Spleen (tissue), 11 donors: ENCODE measurements around the gene KLHL30. TPM values are rescaled to one million over a fixed set of nuclear protein-coding genes. Genes with fewer than 3 reads are reported as not detected.

Experiments
- DNase-seq: peaks from one replicate; pipeline ENCODE4 v3.0.0-alpha.2; 2020
- H3K27ac ChIP-seq, 8 donors: fragments of 200-600 bp; sonication (generic) in 7 of 8; 1 replicate in 4 of 8; 2 replicates in 4 of 8; pipeline versions ENCODE4 v1.5.0 to v1.8.0; 2016 to 2021; ENCODE audit warnings: inconsistent platforms in 4 of 8, mild to moderate bottlenecking in 4 of 8, moderate library complexity in 1 of 8
- H3K27me3 ChIP-seq, 7 donors: fragments of 200-600 bp; sonication (generic) in 6 of 7; replicated peaks in 1 of 7; 1 replicate in 4 of 7; 2 replicates in 3 of 7; pipeline versions ENCODE4 v1.5.0 to v1.8.0; 2016 to 2021; ENCODE audit warnings: inconsistent platforms in 3 of 7, mild to moderate bottlenecking in 1 of 7
- H3K36me3 ChIP-seq, 6 donors: fragments of 200-600 bp; sonication (generic) in 5 of 6; 1 replicate in 4 of 6; 2 replicates in 2 of 6; pipeline versions ENCODE4 v1.5.0 to v1.8.0; 2016 to 2021; ENCODE audit warnings: inconsistent platforms in 2 of 6
- H3K4me1 ChIP-seq, 6 donors: fragments of 200-600 bp; sonication (generic) in 5 of 6; 1 replicate in 3 of 6; 2 replicates in 3 of 6; pipeline versions ENCODE4 v1.5.0 to v1.8.0; 2016 to 2021; ENCODE audit warnings: inconsistent platforms in 3 of 6
- H3K4me3 ChIP-seq, 8 donors: fragments of 200-600 bp; sonication (generic) in 7 of 8; 1 replicate in 4 of 8; 2 replicates in 4 of 8; pipeline versions ENCODE4 v1.5.0 to v1.8.0; 2016 to 2021; ENCODE audit warnings: inconsistent platforms in 4 of 8, mild to moderate bottlenecking in 4 of 8, moderate library complexity in 2 of 8
- H3K9me3 ChIP-seq, 8 donors: fragments of 200-600 bp; sonication (generic) in 7 of 8; 1 replicate in 4 of 8; 2 replicates in 4 of 8; pipeline versions ENCODE4 v1.5.0 to v1.8.0; 2016 to 2021; ENCODE audit warnings: inconsistent platforms in 4 of 8
- CTCF ChIP-seq, 11 experiments: fragments of 200-600 bp in 7 of 11; fragments of 450-650 bp in 4 of 11; sonication (generic) in 4 of 11; IDR thresholded peaks in 8 of 11; conservative IDR thresholded peaks in 3 of 11; 1 replicate in 7 of 11; 2 replicates in 4 of 11; pipeline versions ENCODE4 v1.4.0 to v1.8.0; 2016 to 2021; ENCODE audit warnings: antibody characterized with exemption in 11 of 11, inconsistent platforms in 4 of 11, mild to moderate bottlenecking in 1 of 11
- POLR2A ChIP-seq, 3 donors: fragments of 450-650 bp; IDR thresholded peaks; one replicate each; pipeline ENCODE4 v1.5.1; 2017; ENCODE audit warnings: antibody characterized with exemption in 3 of 3, mild to moderate bottlenecking in 1 of 3
- POLR2AphosphoS5 ChIP-seq, 3 donors: sonication (generic); formaldehyde crosslinking; IDR thresholded peaks; one replicate each; pipeline ENCODE4 v1.5.1; 2017; ENCODE audit warnings: antibody characterized with exemption in 3 of 3
- WGBS, 5 donors: extraction: QIAGEN DNeasy Blood & Tissue Kit in 3 of 5; methylation state at CpG; one replicate each; pipeline versions ENCODE4 v1.1.5 to v1.1.7; 2013 to 2018; 5-methylcytosine and 5-hydroxymethylcytosine counted together
- intact Hi-C: fragments of 100-400 bp; cut with DNase I; formaldehyde crosslinking; loops from one replicate; pipeline ENCODE4 v1.15.0; 2023; ENCODE audit warnings: low total_unique reads
- polyA plus RNA-seq, 3 donors: library from polyadenylated mRNA; stranded (reverse); fragments of 200-250 nt; gene quantifications; one replicate each; pipeline ENCODE4 v1.2.1, GENCODE V29; 2013
- total RNA-seq, 7 donors: library from RNA; depleted of rRNA in 3 of 7; stranded (reverse); fragments of >200 nt in 3 of 7; fragmentation: NEBNext Ultra II Directional in 4 of 7; extraction: Animal tissue kit (Norgen Biotek cat#: 25700) in 4 of 7; gene quantifications; one replicate each; pipeline versions ENCODE4 v1.1.0 to v1.2.1, GENCODE V29; 2016 to 2021
- donor health status: healthy with polysubstance abuse.
- donor health status: DM: no; HTN: no; CAD: no; lungs with moderate emphysema.
- donor health status: DM: no; HTN: no; CAD: no.
- donor health status: Bipolar disorder and iron deficiency.
- donor health status: healthy.
- donor health status: DM: no; HTN: no; CAD: no.
- donor health status: DM: yes; HTN: yes; CAD: no.

Gene KLHL30
- total and polyA plus RNA-seq, 10 donors: 0.09 to 0.85 (median 0.23) TPM; not detected in 2

- Histone ChIP-seq H3K4me3 (peak overlapping the region in 5 of 8 donors; percentile 0 to 66 (median 32)), H3K27ac (no peak overlapping the region), H3K9me3 (no peaks in the 10 kb centered on the region), H3K36me3 (no peaks in the 10 kb centered on the region), H3K4me1 (peaks cover 0 to 46% (median 35%) of the 10 kb centered on the region in 6 donors), H3K27me3 (peaks cover 0 to 73% (median 34%) of the 10 kb centered on the region in 7 donors)
- 34 to 48% (median 41%) methylated on average over 8 to 10 of the region's 10 CpGs for WGBS, 5 donors
- peak; percentile 73 for DNase-seq
- no peak for TF ChIP-seq POLR2AphosphoS5 (IDR thresholded peaks at IDR 0.05)
- TF ChIP-seq CTCF (IDR thresholded peaks at IDR 0.05 in 8 of 11, conservative IDR thresholded peaks at IDR 0.05 in 3 of 11): no peak
- TF ChIP-seq POLR2A (IDR thresholded peaks at IDR 0.05): no peak
- intact Hi-C loops: no loop called here
Measured at GRCh38 chr2:238159661-238160205, 21.3 kb downstream of the KLHL30 start.

GRCh38 chr2:238160206-238161129 is 22.0 kb downstream of the KLHL30 start:
- peaks cover 0 to 79% (median 34%) of the 10 kb centered on the region in 7 donors for H3K27me3 ChIP-seq
- H3K27ac ChIP-seq: peak overlapping the region in 1 of 8 donors; percentile 27
- intact Hi-C loops: no loop called here
- peak overlapping the region in 2 of 8 donors; percentile 5 to 66 for H3K4me3 ChIP-seq
- no peaks in the 10 kb centered on the region for H3K9me3 ChIP-seq
- 40 to 62% (median 51%) methylated on average over 14 to 23 of the region's 23 CpGs for WGBS, 5 donors
- no peaks in the 10 kb centered on the region for H3K36me3 ChIP-seq
- H3K4me1 ChIP-seq: peaks cover 0 to 46% (median 35%) of the 10 kb centered on the region in 6 donors
- TF ChIP-seq POLR2AphosphoS5 (IDR thresholded peaks at IDR 0.05) (peak in 2 of 3 donors; percentile 20 to 48), POLR2A (IDR thresholded peaks at IDR 0.05) (no peak), CTCF (IDR thresholded peaks at IDR 0.05 in 8 of 11, conservative IDR thresholded peaks at IDR 0.05 in 3 of 11) (peak in 6 of 11 experiments; percentile 10 to 38 (median 19))
- DNase-seq: peak; percentile 78

- intact Hi-C loops: no loop called here
- DNase-seq: peak; percentile 58
- H3K27me3 ChIP-seq: peaks cover 0 to 79% (median 34%) of the 10 kb centered on the region in 7 donors
- TF ChIP-seq CTCF (IDR thresholded peaks at IDR 0.05 in 8 of 11, conservative IDR thresholded peaks at IDR 0.05 in 3 of 11) (no peak), POLR2AphosphoS5 (IDR thresholded peaks at IDR 0.05) (no peak), POLR2A (IDR thresholded peaks at IDR 0.05) (no peak)
- no peak overlapping the region for H3K27ac ChIP-seq
- H3K4me3 ChIP-seq: no peak overlapping the region
- H3K36me3 ChIP-seq: peaks cover 0 to 2% (median 0%) of the 10 kb centered on the region in 6 donors
- WGBS, 5 donors: 84 to 94% (median 92%) methylated on average over 15 to 21 of the region's 21 CpGs
- peaks cover 0 to 46% (median 35%) of the 10 kb centered on the region in 6 donors for H3K4me1 ChIP-seq
- no peaks in the 10 kb centered on the region for H3K9me3 ChIP-seq
Measured at GRCh38 chr2:238161291-238162051, 23.0 kb downstream of the KLHL30 start.
